Neuronal stem cell (in vitro differentiated cells): Measurements from ENCODE around the gene NOL4L.
"Not testable (repeated sequence)": the region's sequence is repeated elsewhere in the genome, so short reads cannot be mapped to it uniquely, and the experiment has no call there.

Experiments
- DNase-seq: peaks from one replicate; pipeline ENCODE4 v3.0.0-alpha.2; 2013; ENCODE audit warnings: low spot score
- H2AFZ ChIP-seq: one replicate; pipeline ENCODE4 v1.6.1; 2013; ENCODE audit warnings: mild to moderate bottlenecking, low read length, inconsistent platforms
- H2AK5ac ChIP-seq: 2 replicates; pipeline ENCODE4 v1.6.1; 2013; ENCODE audit warnings: low read depth, mild to moderate bottlenecking, inconsistent platforms, low read length, moderate library complexity, mixed read lengths
- H2BK120ac ChIP-seq: 2 replicates; pipeline ENCODE4 v1.6.1; 2013; ENCODE audit warnings: low read depth, mild to moderate bottlenecking, inconsistent platforms, low read length, moderate library complexity, mixed read lengths
- H2BK12ac ChIP-seq: one replicate; pipeline ENCODE4 v1.6.1; 2013; ENCODE audit warnings: low read length, inconsistent platforms
- H2BK15ac ChIP-seq: 2 replicates; pipeline ENCODE4 v1.6.1; 2013; ENCODE audit warnings: mild to moderate bottlenecking, low read length, inconsistent platforms, mixed read lengths
- H2BK5ac ChIP-seq: one replicate; pipeline ENCODE4 v1.6.1; 2013; ENCODE audit warnings: inconsistent platforms, mild to moderate bottlenecking, low read length, moderate library complexity
- H3K14ac ChIP-seq: one replicate; pipeline ENCODE4 v1.6.1; 2013; ENCODE audit warnings: low read length, inconsistent platforms
- H3K18ac ChIP-seq: 2 replicates; pipeline ENCODE4 v1.6.1; 2013; ENCODE audit warnings: low read length, inconsistent platforms
- H3K23ac ChIP-seq: 2 replicates; pipeline ENCODE4 v1.6.1; 2013; ENCODE audit warnings: low read depth, mild to moderate bottlenecking, mixed read lengths, low read length, inconsistent platforms; ENCODE audit not compliant: poor library complexity
- H3K27ac ChIP-seq: replicated peaks from 3 replicates; pipeline ENCODE4 v1.5.1; 2013; ENCODE audit warnings: low read length, inconsistent platforms
- H3K27me3 ChIP-seq, 3 experiments: 2 replicates each; pipeline ENCODE4 v1.6.1; 2013; ENCODE audit warnings: low read length in 3 of 3, mild to moderate bottlenecking in 2 of 3, inconsistent platforms in 1 of 3, low read depth in 1 of 3, mixed read lengths in 1 of 3, moderate library complexity in 1 of 3; ENCODE audit not compliant: control insufficient read depth in 3 of 3, insufficient read depth in 3 of 3
- H3K36me3 ChIP-seq, 2 donors: replicated peaks in 1 of 2; 2 replicates each; pipeline ENCODE4 v1.6.1; 2013; ENCODE audit warnings: low read length in 2 of 2; ENCODE audit not compliant: control insufficient read depth in 2 of 2, insufficient read depth in 2 of 2
- H3K4ac ChIP-seq: 2 replicates; pipeline ENCODE4 v1.6.1; 2013; ENCODE audit warnings: inconsistent platforms, mild to moderate bottlenecking, low read length, moderate library complexity
- H3K4me1 ChIP-seq, 2 donors: 1 replicate in 1 of 2; 2 replicates in 1 of 2; pipeline ENCODE4 v1.6.1; 2013; ENCODE audit warnings: low read length in 2 of 2, low read depth in 1 of 2; ENCODE audit not compliant: control insufficient read depth in 2 of 2, insufficient read depth in 1 of 2
- H3K4me2 ChIP-seq: one replicate; pipeline ENCODE4 v1.6.1; 2013; ENCODE audit warnings: mild to moderate bottlenecking, low read length, inconsistent platforms; ENCODE audit not compliant: insufficient read depth, poor library complexity, severe bottlenecking
- H3K4me3 ChIP-seq, 2 donors: 2 replicates each; pipeline ENCODE4 v1.5.1; 2013; ENCODE audit warnings: low read length in 2 of 2, mild to moderate bottlenecking in 2 of 2, inconsistent platforms in 1 of 2, moderate library complexity in 1 of 2
- H3K79me1 ChIP-seq: one replicate; pipeline ENCODE4 v1.6.1; 2013; ENCODE audit warnings: low read depth, mild to moderate bottlenecking, inconsistent platforms, low read length, moderate library complexity
- H3K9ac ChIP-seq: one replicate; pipeline ENCODE4 v1.6.1; 2013; ENCODE audit warnings: mild to moderate bottlenecking, low read depth, low read length, inconsistent platforms; ENCODE audit not compliant: poor library complexity
- H3K9me3 ChIP-seq, 2 donors: replicated peaks in 1 of 2; 2 replicates each; pipeline versions ENCODE3 to v1.6.1; 2013; ENCODE audit warnings: low read length in 2 of 2, mild to moderate bottlenecking in 2 of 2, inconsistent platforms in 1 of 2, low read depth in 1 of 2, mixed read lengths in 1 of 2, moderate library complexity in 1 of 2; ENCODE audit not compliant: control insufficient read depth in 2 of 2, insufficient read depth in 1 of 2
- H4K8ac ChIP-seq: one replicate; pipeline ENCODE4 v1.6.1; 2013; ENCODE audit warnings: low read depth, mild to moderate bottlenecking, inconsistent platforms, low read length, moderate library complexity
- H4K91ac ChIP-seq: one replicate; pipeline ENCODE4 v1.6.1; 2013; ENCODE audit warnings: low read length, low read depth, mild to moderate bottlenecking, inconsistent platforms; ENCODE audit not compliant: poor library complexity
- WGBS, 2 donors: extraction: QIAGEN DNeasy Blood & Tissue Kit; methylation state at CpG; one replicate each; pipeline ENCODE4 v1.1.7; 2013; ENCODE audit warnings: missing lambda C conversion rate in 2 of 2, mixed read lengths in 1 of 2; ENCODE audit not compliant: insufficient read length in 2 of 2, insufficient replicate concordance in 1 of 2; ENCODE audit errors: extremely low coverage in 2 of 2; 5-methylcytosine and 5-hydroxymethylcytosine counted together

Gene NOL4L

GRCh38 chr20:32491764-32492151, 93.4 kb downstream of the NOL4L start:
- not testable (repeated sequence) for H2BK15ac ChIP-seq, H3K36me3 ChIP-seq, H3K23ac ChIP-seq, H3K4me3 ChIP-seq, H2BK5ac ChIP-seq, H3K4me2 ChIP-seq, H2AK5ac ChIP-seq, DNase-seq, H4K8ac ChIP-seq, H2AFZ ChIP-seq, H3K27ac ChIP-seq, H2BK12ac ChIP-seq, H3K4ac ChIP-seq, H3K4me1 ChIP-seq, H3K18ac ChIP-seq, H3K9me3 ChIP-seq, H3K79me1 ChIP-seq, H4K91ac ChIP-seq, H3K14ac ChIP-seq, H3K27me3 ChIP-seq, H3K9ac ChIP-seq, H2BK120ac ChIP-seq
- no CpG with 5 or more reads among the region's 3 CpGs for WGBS, 2 donors

- H3K14ac ChIP-seq: no peak overlapping the region
- H2AK5ac ChIP-seq: peak overlapping the region; percentile 32
- no peak overlapping the region for H2BK12ac ChIP-seq
- H3K4me1 ChIP-seq: peaks cover 0 to 7% of the 10 kb centered on the region in 2 donors
- H4K91ac ChIP-seq: no peak overlapping the region
- WGBS, 2 donors: no CpG with 5 or more reads among the region's 14 CpGs
- H4K8ac ChIP-seq: no peak overlapping the region
- no peak overlapping the region for H3K23ac ChIP-seq
- no peak overlapping the region for H2BK15ac ChIP-seq
- H2BK120ac ChIP-seq: no peak overlapping the region
- no peak overlapping the region for H2BK5ac ChIP-seq
- no peaks in the 10 kb centered on the region for H3K36me3 ChIP-seq
- H3K9me3 ChIP-seq: no peaks in the 10 kb centered on the region
- H3K27ac ChIP-seq: no peak overlapping the region
- H3K79me1 ChIP-seq: no peaks in the 10 kb centered on the region
- no peak overlapping the region for H3K4me3 ChIP-seq
- H3K18ac ChIP-seq: no peak overlapping the region
- H3K9ac ChIP-seq: no peak overlapping the region
- H3K4ac ChIP-seq: no peak overlapping the region
- peaks cover 0 to 2% (median 0%) of the 10 kb centered on the region in 3 experiments for H3K27me3 ChIP-seq
- no peak overlapping the region for H2AFZ ChIP-seq
- no peak overlapping the region for H3K4me2 ChIP-seq
- no peak for DNase-seq
Observed at GRCh38 chr20:32490942-32491763, 94.0 kb downstream of the NOL4L start.

GRCh38 chr20:32488066-32488838, 96.9 kb downstream of the NOL4L start:
- WGBS, 2 donors: no CpG with 5 or more reads among the region's 7 CpGs
- no peak overlapping the region for H2BK120ac ChIP-seq
- no peak overlapping the region for H3K14ac ChIP-seq
- H3K9me3 ChIP-seq: no peaks in the 10 kb centered on the region
- H3K23ac ChIP-seq: no peak overlapping the region
- H3K27ac ChIP-seq: no peak overlapping the region
- no peak overlapping the region for H4K8ac ChIP-seq
- H2BK12ac ChIP-seq: no peak overlapping the region
- no peak overlapping the region for H3K4me3 ChIP-seq
- H3K18ac ChIP-seq: no peak overlapping the region
- no peak overlapping the region for H2BK15ac ChIP-seq
- H3K4me1 ChIP-seq: peaks cover 0 to 13% of the 10 kb centered on the region in 2 donors
- H3K79me1 ChIP-seq: no peaks in the 10 kb centered on the region
- H3K27me3 ChIP-seq: peaks cover 0 to 2% (median 0%) of the 10 kb centered on the region in 3 experiments
- no peak overlapping the region for H3K9ac ChIP-seq
- H4K91ac ChIP-seq: no peak overlapping the region
- H2BK5ac ChIP-seq: no peak overlapping the region
- no peak overlapping the region for H3K4me2 ChIP-seq
- H3K36me3 ChIP-seq: no peaks in the 10 kb centered on the region
- H3K4ac ChIP-seq: no peak overlapping the region
- no peak overlapping the region for H2AK5ac ChIP-seq
- H2AFZ ChIP-seq: no peak overlapping the region
- DNase-seq: no peak

GRCh38 chr20:32487381-32487780, 97.8 kb downstream of the NOL4L start:
- H3K9ac ChIP-seq: no peak overlapping the region
- no peaks in the 10 kb centered on the region for H3K79me1 ChIP-seq
- no peaks in the 10 kb centered on the region for H3K36me3 ChIP-seq
- no peak overlapping the region for H3K23ac ChIP-seq
- no CpG with 5 or more reads among the region's 3 CpGs for WGBS, 2 donors
- H3K4ac ChIP-seq: no peak overlapping the region
- H4K91ac ChIP-seq: no peak overlapping the region
- no peak overlapping the region for H2BK15ac ChIP-seq
- H2BK12ac ChIP-seq: no peak overlapping the region
- no peak overlapping the region for H4K8ac ChIP-seq
- H2AK5ac ChIP-seq: no peak overlapping the region
- H3K27ac ChIP-seq: no peak overlapping the region
- no peak overlapping the region for H3K4me2 ChIP-seq
- H3K18ac ChIP-seq: no peak overlapping the region
- no peak overlapping the region for H3K4me3 ChIP-seq
- no peak overlapping the region for H2BK5ac ChIP-seq
- no peak overlapping the region for H2AFZ ChIP-seq
- no peak for DNase-seq
- no peak overlapping the region for H3K14ac ChIP-seq
- H3K4me1 ChIP-seq: peaks cover 0 to 9% of the 10 kb centered on the region in 2 donors
- peaks cover 0 to 2% (median 0%) of the 10 kb centered on the region in 3 experiments for H3K27me3 ChIP-seq
- no peak overlapping the region for H2BK120ac ChIP-seq
- no peaks in the 10 kb centered on the region for H3K9me3 ChIP-seq
